GM19193 (cell line): ENCODE data around the gene RAB44.

Experiments
- POLR2A ChIP-seq: IDR thresholded peaks from 4 replicates; pipeline ENCODE4 v1.6.1; 2011; ENCODE audit not compliant: insufficient read depth, insufficient read length; ENCODE audit errors: extremely low read depth

The RAB44 gene

DNA sequence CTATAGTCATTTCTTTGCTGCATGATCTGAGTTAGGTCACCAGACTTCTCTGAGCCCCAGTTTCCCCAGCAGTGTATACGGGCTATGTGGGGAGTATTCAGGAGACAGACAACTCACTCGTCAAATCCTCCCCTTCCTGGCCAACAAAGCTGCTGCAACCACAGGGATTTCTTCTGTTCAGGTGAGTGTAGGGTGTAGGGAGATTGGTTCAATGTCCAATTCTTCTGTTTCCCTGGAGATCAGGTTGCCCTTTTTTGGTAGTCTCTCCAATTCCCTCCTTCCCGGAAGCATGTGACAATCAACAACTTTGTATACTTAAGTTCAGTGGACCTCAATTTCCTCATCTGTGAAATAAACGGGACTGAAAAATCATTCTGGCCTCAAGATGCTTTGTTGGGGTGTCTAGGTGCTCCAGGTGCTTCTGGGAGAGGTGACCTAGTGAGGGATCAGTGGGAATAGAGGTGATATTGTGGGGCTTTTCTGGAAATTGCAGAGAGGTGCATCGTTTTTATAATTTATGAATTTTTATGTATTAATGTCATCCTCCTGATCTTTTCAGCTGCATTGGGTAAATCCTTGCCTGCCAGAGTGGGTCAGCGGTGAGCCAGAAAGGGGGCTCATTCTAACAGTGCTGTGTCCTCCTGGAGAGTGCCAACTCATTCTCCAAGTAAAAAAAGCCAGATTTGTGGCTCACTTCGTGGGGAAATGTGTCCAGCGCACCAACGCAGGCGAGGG, 19.7 kb upstream of the RAB44 start:
- TF ChIP-seq POLR2A: no peak

DNA sequence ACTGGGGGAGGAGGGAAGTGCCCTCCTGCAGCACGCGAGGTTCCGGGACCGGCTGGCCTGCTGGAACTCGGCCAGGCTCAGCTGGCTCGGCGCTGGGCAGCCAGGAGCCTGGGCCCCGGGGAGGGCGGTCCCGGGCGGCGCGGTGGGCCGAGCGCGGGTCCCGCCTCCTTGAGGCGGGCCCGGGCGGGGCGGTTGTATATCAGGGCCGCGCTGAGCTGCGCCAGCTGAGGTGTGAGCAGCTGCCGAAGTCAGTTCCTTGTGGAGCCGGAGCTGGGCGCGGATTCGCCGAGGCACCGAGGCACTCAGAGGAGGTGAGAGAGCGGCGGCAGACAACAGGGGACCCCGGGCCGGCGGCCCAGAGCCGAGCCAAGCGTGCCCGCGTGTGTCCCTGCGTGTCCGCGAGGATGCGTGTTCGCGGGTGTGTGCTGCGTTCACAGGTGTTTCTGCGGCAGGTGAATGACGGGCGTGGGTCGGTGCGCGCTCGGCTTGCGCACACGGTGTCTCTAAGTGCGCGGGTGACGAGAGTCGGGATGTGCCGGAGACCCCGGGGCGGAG, 19.1 kb upstream of the RAB44 start, which contains the start of gene CDKN1A:
CDKN1A (plus strand) TSS at position 227 of the 555 bp plus-strand sequence. CDS start 5,388 bp downstream, outside the sequence.
- peak; percentile 100 for TF ChIP-seq POLR2A

DNA sequence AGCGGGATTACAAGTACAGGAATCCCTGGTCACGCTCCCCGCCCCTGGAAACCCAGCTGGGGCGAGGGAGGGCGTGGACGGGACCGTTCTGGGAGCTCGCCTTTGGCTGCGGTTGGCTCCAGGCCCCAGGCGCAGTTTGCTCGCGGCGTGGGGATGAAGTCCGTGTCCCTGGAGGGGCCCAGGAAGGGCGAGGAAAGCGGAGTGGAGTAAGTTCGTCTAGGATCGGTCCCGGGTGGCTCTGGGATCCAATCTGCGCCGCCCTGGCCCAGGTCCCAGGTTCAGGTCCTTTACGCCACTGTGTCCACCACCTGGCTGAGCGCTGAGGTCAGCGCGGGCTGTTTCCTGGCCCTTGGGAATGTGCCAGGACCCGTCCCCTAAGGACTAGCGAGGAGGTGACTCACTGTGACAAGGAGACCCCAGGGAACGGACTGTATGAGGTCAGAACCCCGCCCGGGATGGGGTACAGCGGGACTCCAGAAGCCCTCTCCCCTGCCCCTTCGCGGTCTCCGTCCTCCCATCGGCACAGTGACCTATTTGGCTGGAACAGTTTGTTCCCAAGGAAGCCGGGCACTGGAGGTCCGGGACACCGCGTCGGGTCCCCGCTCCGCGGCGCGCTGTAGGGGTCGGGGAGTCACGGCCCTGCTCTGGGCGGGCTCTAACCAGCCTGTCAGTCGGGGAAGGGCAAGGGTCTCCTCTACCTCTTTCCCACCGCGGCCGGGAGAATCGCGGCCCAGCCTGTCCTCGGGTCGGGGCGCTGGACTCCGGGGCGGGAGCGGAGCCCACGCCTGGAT, 18.4 kb upstream of the RAB44 start:
- TF ChIP-seq POLR2A: peak; percentile 0

DNA sequence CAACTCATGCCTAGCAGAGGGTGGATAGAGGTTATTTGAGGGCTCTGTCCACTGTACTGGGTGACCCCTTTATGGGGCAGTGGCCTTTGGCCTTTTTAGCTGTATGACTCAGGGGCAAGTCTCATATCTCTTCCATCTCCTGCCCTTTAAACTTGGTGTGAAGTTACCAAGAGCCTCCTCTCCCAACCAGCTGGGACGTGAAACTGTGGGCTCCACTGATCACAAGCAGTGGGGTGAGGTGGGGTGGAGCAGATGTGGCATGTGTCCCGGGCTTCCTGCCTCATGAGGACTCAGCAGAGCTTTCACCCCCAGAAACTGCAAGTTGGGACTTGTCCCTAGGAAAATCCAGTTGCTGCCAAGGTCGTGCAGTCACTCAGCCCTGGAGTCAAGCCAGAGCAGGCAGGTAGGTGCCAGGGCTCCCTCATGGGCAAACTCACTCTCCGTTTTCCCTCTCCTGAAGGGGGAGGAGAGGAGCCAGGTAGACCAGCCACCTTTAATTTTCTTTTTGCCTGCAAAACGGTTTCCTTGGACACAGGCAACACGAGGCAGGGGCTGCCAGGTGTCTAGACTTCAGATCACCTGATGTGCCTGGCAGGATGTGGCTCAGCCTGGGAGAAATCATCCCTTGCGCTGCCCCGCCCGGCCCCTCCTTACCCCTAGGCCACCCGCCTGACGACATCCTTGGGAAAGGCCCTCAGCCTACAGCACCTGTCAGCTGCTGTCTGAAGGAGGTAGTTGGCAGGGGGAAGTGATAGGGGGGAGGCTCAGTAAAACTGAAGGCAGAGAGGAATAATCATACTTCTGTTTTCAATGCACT, 15.1 kb upstream of the RAB44 start:
- TF ChIP-seq POLR2A: peak; percentile 46

DNA sequence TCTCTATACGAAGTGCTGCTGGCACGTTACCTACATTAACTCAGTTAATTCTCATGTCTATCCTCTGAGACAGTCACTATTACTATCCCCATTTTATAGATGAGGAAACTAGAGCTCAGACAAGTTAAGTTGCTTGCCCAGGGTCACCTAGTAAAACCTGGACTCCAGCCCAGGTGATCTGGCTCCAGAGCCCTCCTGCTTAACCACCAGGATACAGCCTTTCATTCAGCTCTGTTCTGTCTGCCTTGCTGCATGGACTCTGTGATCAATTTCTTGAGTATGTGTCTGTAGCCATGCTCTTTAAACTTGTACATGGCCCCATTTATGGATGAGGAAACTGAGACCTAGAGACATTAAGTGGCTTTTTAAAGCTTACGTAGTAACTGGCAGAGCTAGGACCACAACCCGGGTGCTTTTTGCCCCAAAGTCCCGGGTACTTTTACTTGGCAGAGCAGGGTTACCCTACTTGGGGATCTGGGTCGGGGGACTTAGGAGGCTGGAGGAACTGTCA, 14.4 kb upstream of the RAB44 start:
- TF ChIP-seq POLR2A: no peak

GRCh38 chr6:36683656-36684446, 13.8 kb upstream of the RAB44 start:
- peak; percentile 11 for TF ChIP-seq POLR2A

DNA sequence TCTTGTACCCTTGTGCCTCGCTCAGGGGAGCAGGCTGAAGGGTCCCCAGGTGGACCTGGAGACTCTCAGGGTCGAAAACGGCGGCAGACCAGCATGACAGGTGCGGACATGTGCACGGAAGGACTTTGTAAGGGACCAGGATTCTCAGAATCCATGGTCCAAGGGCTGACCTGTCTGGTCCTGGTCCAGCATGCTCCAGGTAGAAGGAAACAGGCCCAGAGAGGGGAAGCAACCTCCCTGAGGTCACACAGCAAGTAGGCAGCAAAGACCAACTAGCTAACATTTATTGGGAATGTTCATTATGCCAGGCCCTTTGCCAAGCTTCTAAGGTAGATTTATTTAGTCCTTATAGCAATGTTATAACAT, 13.2 kb upstream of the RAB44 start:
- no peak for TF ChIP-seq POLR2A

- peak; percentile 37 for TF ChIP-seq POLR2A
These were observed 12.3 kb upstream of the RAB44 start for GRCh38 chr6:36685166-36685924.

DNA sequence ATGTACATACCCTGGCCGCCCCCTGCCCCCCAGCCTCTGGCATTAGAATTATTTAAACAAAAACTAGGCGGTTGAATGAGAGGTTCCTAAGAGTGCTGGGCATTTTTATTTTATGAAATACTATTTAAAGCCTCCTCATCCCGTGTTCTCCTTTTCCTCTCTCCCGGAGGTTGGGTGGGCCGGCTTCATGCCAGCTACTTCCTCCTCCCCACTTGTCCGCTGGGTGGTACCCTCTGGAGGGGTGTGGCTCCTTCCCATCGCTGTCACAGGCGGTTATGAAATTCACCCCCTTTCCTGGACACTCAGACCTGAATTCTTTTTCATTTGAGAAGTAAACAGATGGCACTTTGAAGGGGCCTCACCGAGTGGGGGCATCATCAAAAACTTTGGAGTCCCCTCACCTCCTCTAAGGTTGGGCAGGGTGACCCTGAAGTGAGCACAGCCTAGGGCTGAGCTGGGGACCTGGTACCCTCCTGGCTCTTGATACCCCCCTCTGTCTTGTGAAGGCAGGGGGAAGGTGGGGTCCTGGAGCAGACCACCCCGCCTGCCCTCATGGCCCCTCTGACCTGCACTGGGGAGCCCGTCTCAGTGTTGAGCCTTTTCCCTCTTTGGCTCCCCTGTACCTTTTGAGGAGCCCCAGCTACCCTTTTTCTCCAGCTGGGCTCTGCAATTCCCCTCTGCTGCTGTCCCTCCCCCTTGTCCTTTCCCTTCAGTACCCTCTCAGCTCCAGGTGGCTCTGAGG, 11.5 kb upstream of the RAB44 start:
- TF ChIP-seq POLR2A: no peak

- peak; percentile 63 for TF ChIP-seq POLR2A
These were observed 10.7 kb upstream of the RAB44 start for GRCh38 chr6:36686668-36687513.

DNA sequence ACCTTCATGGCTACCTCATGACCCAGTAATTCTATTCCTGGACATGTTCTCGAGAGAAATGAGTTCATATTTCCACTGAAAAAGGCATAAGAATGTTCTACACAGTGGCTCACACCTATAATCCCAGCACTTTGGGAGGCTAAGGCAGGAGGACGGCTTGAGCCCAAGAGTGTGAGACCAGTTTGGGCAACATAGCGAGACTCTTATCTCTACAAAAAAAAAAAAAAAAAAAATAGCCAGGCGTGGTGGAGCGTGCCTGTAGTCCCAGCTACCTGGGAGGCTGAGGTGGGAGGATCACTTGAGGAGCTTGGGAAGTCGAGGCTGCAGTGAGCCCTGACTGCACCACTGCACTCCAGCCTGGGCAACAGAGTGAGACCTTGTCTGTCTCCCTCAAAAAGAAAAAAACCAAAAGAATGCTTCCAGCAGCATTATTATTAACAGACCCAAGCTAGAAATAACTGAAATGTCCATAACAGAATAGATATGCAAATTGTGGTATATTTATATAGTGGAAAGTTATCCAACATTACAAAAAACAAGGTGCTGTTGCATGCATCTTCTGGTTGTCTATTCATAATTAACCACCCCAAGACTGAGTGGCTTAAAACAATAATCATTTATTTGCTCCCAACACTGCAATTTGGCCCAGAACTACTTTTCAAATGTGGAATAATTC, 9.4 kb upstream of the RAB44 start:
- no peak for TF ChIP-seq POLR2A
